HK-2 (cell line): ENCODE results near the gene KIRREL1.

Experiments
- DNase-seq: peaks from one replicate; pipeline ENCODE4 v3.0.0-alpha.2; 2018; ENCODE audit not compliant: unreplicated experiment

Gene KIRREL1

GRCh38 chr1:158035014-158035413 lies 41.6 kb downstream of the KIRREL1 start:
- no peak for DNase-seq

GRCh38 chr1:158035976-158036583 lies 42.6 kb downstream of the KIRREL1 start:
- no peak for DNase-seq

GRCh38 chr1:158037008-158037865 lies 43.8 kb downstream of the KIRREL1 start:
- DNase-seq = no peak

GRCh38 chr1:158037866-158038359 lies 44.5 kb downstream of the KIRREL1 start:
- peak; percentile 87 for DNase-seq

- DNase-seq = no peak
Observed at GRCh38 chr1:158038793-158039192, 45.3 kb downstream of the KIRREL1 start.

GRCh38 chr1:158039380-158039779 lies 45.9 kb downstream of the KIRREL1 start:
- DNase-seq = no peak

- no peak for DNase-seq
Observed at GRCh38 chr1:158040323-158040722, 46.9 kb downstream of the KIRREL1 start.

GRCh38 chr1:158043232-158043631 lies 49.8 kb downstream of the KIRREL1 start:
- no peak for DNase-seq

- no peak for DNase-seq
Observed at GRCh38 chr1:158045639-158046038, 52.2 kb downstream of the KIRREL1 start.

- no peak for DNase-seq
Observed at GRCh38 chr1:158046715-158047510, 53.5 kb downstream of the KIRREL1 start.

- DNase-seq = no peak
Observed at GRCh38 chr1:158048371-158049067, 55.1 kb downstream of the KIRREL1 start.

GRCh38 chr1:158049853-158050252 lies 56.4 kb downstream of the KIRREL1 start:
- DNase-seq = no peak

- no peak for DNase-seq
Observed at GRCh38 chr1:158053276-158053675, 59.8 kb downstream of the KIRREL1 start.

GRCh38 chr1:158054721-158055120 lies 61.3 kb downstream of the KIRREL1 start:
- no peak for DNase-seq

- DNase-seq = no peak
Observed at GRCh38 chr1:158055854-158056253, 62.4 kb downstream of the KIRREL1 start.

GRCh38 chr1:158056498-158056897 lies 63.1 kb downstream of the KIRREL1 start:
- DNase-seq = no peak

- no peak for DNase-seq
Observed at GRCh38 chr1:158058237-158058985, 65.0 kb downstream of the KIRREL1 start.

- DNase-seq = no peak
Observed at GRCh38 chr1:158059984-158060383, 66.5 kb downstream of the KIRREL1 start.

- no peak for DNase-seq
Observed at GRCh38 chr1:158062174-158062573, 68.7 kb downstream of the KIRREL1 start.

GRCh38 chr1:158067662-158068061 lies 74.2 kb downstream of the KIRREL1 start:
- no peak for DNase-seq

GRCh38 chr1:158068918-158069317 lies 75.5 kb downstream of the KIRREL1 start:
- DNase-seq = no peak
